ENCODE measurements around the gene NSUN5. TPM values are rescaled to one million over a fixed set of nuclear protein-coding genes. Genes with fewer than 3 reads are reported as not detected.

Gene NSUN5
- total RNA-seq: 18.1 and 35.5 TPM in 2 replicates

GRCh38 chr7:73308665-73309214 lies at the start of gene NSUN5:
NSUN5 (minus strand) TSS chr7:73308826; CDS start chr7:73308790, 36 bp downstream.

GRCh38 chr7:73327922-73328321 lies 19.3 kb upstream of the NSUN5 start, which contains the start of the genes FKBP6 and TRIM50:
FKBP6 (plus strand) TSS chr7:73328161; CDS start chr7:73328429, 268 bp downstream.
TRIM50 (minus strand) TSS chr7:73328082; CDS start chr7:73324787, 3,295 bp downstream.

Small RNA genes lying within 50 kb of the gene (small RNA-seq; reads per million reads assigned to genes)
- gene RNU6-1080P: not detected

Other genes starting within 250 kb of the NSUN5 start
- gene SPDYE9, start 222.8 kb downstream of the NSUN5 start, total RNA-seq: not detected in 2 replicates
- gene TRIM50, start 19.3 kb upstream of the NSUN5 start, total RNA-seq: not detected in 2 replicates
- gene FKBP6, start 19.3 kb upstream of the NSUN5 start, total RNA-seq: not detected in 2 replicates
- 0.54 TPM in 1 of 2 replicates, not detected in the other for gene FZD9, start 125.0 kb upstream of the NSUN5 start, total RNA-seq
- gene BAZ1B, start 213.5 kb upstream of the NSUN5 start, total RNA-seq: 36.9 and 47.9 TPM in 2 replicates
- 23.2 and 33.7 TPM in 2 replicates for gene BCL7B, start 248.9 kb upstream of the NSUN5 start, total RNA-seq